Measurements from ENCODE around the gene TMEM219. TPM values are rescaled to one million over a fixed set of nuclear protein-coding genes. Genes with fewer than 3 reads are reported as not detected.
A peak's percentile ranks its signal among the peaks of the same experiment; 100 is the strongest.
"Not testable (repeated sequence)": the region's sequence is repeated elsewhere in the genome, so short reads cannot be mapped to it uniquely, and the experiment has no call there.

TMEM219 gene
- total RNA-seq, 1 donor from 2014 or later: 139 TPM

- DNase-seq (ENCODE audit: low read depth): no peak
- no peak for TF ChIP-seq CTCF (conservative IDR thresholded peaks at IDR 0.05; ENCODE audit: low read depth, low read length)
- no peak overlapping the region for H3K4me3 ChIP-seq (ENCODE audit: low read depth, low read length)
Observed at GRCh38 chr16:30009085-30009862, 47.4 kb downstream of the TMEM219 start.

GRCh38 chr16:30009990-30010843 is 48.3 kb downstream of the TMEM219 start:
- H3K4me3 ChIP-seq (ENCODE audit: low read depth, low read length): no peak overlapping the region
- DNase-seq (ENCODE audit: low read depth): no peak
- TF ChIP-seq CTCF (conservative IDR thresholded peaks at IDR 0.05; ENCODE audit: low read depth, low read length): no peak

- TF ChIP-seq CTCF (conservative IDR thresholded peaks at IDR 0.05; ENCODE audit: low read depth, low read length): no peak
- H3K4me3 ChIP-seq (ENCODE audit: low read depth, low read length): peak within 1 kb of the TSS; percentile 21
- no peak for DNase-seq (ENCODE audit: low read depth)
Observed at GRCh38 chr16:30010844-30011713, 49.2 kb downstream of the TMEM219 start, which contains the start of gene DOC2A. TSS of gene DOC2A (minus strand) at chr16:30011027. CDS start at chr16:30010222, 805 bp downstream.

GRCh38 chr16:30011714-30012504 is 50.0 kb downstream of the TMEM219 start:
- TF ChIP-seq CTCF (conservative IDR thresholded peaks at IDR 0.05; ENCODE audit: low read depth, low read length): no peak
- no peak for DNase-seq (ENCODE audit: low read depth)
- H3K4me3 ChIP-seq (ENCODE audit: low read depth, low read length): no peak overlapping the region

GRCh38 chr16:30012598-30012997 is 50.7 kb downstream of the TMEM219 start:
- not testable (repeated sequence) for DNase-seq (ENCODE audit: low read depth); H3K4me3 ChIP-seq (ENCODE audit: low read depth, low read length)

- DNase-seq (ENCODE audit: low read depth); H3K4me3 ChIP-seq (ENCODE audit: low read depth, low read length): not testable (repeated sequence)
Observed at GRCh38 chr16:30015450-30015849, 53.6 kb downstream of the TMEM219 start.

GRCh38 chr16:30016555-30017276 is 54.8 kb downstream of the TMEM219 start:
- DNase-seq (ENCODE audit: low read depth): no peak
- H3K4me3 ChIP-seq (ENCODE audit: low read depth, low read length): no peak overlapping the region
- no peak for TF ChIP-seq CTCF (conservative IDR thresholded peaks at IDR 0.05; ENCODE audit: low read depth, low read length)
